ENCODE data around the gene CISTR. TPM values are rescaled to one million over a fixed set of nuclear protein-coding genes. Genes with fewer than 3 reads are reported as not detected.
A peak's percentile ranks its signal among the peaks of the same experiment; 100 is the strongest.

Gene CISTR
- total RNA-seq, 1 donor from 2014 or later = not detected

DNA sequence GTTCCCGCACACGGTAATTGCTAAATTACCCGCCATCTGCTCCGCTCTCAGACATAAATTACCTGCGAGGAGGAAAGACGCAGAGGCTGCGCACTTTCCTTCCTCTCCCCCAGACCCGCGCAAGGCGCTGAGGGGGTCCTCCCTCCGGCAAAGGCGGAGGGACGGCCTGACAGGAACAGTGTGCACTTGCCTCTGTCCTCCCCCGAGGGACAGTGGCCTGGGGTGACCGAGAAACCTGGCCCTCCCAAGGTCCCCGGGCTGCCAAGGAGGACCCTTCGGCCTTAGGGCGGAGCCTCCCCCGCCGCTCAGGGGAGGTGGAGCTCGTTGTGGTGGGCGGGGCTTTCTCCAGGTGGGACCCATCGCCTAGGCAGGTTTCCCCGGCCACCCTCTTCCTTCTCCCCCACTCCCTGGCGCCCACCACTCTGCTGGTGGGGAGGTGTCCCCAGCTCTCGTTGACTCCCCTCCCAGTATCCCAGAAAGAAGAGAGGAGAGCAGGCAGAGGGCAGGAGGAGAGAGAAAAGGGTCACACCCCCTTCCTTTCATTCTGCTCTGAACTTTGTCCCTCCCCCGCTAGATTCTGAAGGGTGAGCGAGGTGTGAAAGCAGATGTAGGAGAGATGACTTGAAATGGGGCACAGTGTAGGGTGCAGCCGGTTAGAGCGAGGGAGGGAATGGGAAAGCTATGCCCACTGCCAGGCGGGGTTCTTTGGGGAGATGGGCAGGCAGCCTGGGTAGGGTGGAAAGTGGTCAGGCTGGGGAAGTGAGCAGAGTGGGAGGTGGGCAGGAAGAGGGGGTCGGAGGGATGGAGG lies 13.2 kb downstream of the CISTR start:
- H3K4me2 ChIP-seq (ENCODE audit: low read length) = no peak overlapping the region
- no peak overlapping the region for H3K9ac ChIP-seq (ENCODE audit: low read length)
- TF ChIP-seq EZH2 (IDR thresholded peaks at IDR 0.05; ENCODE audit: insufficient read depth, low read length) = peak; percentile 87
- TF ChIP-seq, protein P1, sequence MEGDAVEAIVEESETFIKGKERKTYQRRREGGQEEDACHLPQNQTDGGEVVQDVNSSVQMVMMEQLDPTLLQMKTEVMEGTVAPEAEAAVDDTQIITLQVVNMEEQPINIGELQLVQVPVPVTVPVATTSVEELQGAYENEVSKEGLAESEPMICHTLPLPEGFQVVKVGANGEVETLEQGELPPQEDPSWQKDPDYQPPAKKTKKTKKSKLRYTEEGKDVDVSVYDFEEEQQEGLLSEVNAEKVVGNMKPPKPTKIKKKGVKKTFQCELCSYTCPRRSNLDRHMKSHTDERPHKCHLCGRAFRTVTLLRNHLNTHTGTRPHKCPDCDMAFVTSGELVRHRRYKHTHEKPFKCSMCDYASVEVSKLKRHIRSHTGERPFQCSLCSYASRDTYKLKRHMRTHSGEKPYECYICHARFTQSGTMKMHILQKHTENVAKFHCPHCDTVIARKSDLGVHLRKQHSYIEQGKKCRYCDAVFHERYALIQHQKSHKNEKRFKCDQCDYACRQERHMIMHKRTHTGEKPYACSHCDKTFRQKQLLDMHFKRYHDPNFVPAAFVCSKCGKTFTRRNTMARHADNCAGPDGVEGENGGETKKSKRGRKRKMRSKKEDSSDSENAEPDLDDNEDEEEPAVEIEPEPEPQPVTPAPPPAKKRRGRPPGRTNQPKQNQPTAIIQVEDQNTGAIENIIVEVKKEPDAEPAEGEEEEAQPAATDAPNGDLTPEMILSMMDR (IDR thresholded peaks at IDR 0.05; ENCODE audit: insufficient read depth, low read depth, low read length) = no peak
- H3K36me3 ChIP-seq (ENCODE audit: insufficient read depth, low read length) = no peaks in the 10 kb centered on the region
- peak overlapping the region; percentile 25 for H3K4me3 Mint-ChIP-seq (ENCODE audit: unreplicated experiment)
- no peaks in the 10 kb centered on the region for H3K9me3 ChIP-seq (ENCODE audit: insufficient read depth, low read depth, low read length)
- H2AFZ ChIP-seq (ENCODE audit: low read depth, low read length) = no peak overlapping the region
- no peaks in the 10 kb centered on the region for H3K79me2 ChIP-seq (ENCODE audit: insufficient read depth, low read length)
- FAIRE-seq (no peak), DNase-seq (ENCODE audit: low read depth) (no peak)
- no peak overlapping the region for H3K4me3 ChIP-seq (ENCODE audit: insufficient read depth, low read depth, low read length)
- peaks cover 53% of the 10 kb centered on the region for H3K27me3 Mint-ChIP-seq (ENCODE audit: low read depth, unreplicated experiment)
- H3K27ac Mint-ChIP-seq (ENCODE audit: unreplicated experiment) = no peak overlapping the region
- H3K9me3 Mint-ChIP-seq (ENCODE audit: unreplicated experiment) = no peaks in the 10 kb centered on the region
- peaks cover 71% of the 10 kb centered on the region for H3K27me3 ChIP-seq (ENCODE audit: insufficient read depth, low read length)
- peaks cover 8% of the 10 kb centered on the region for H4K20me1 ChIP-seq (ENCODE audit: insufficient read depth, low read length)
- peaks cover 3% of the 10 kb centered on the region for H3K4me1 Mint-ChIP-seq (ENCODE audit: low read depth, unreplicated experiment)
- no peaks in the 10 kb centered on the region for H3K36me3 Mint-ChIP-seq (ENCODE audit: low read depth, unreplicated experiment)
- H3K4me1 ChIP-seq (ENCODE audit: insufficient read depth, low read length) = peaks cover 4% of the 10 kb centered on the region
- no peak overlapping the region for H3K27ac ChIP-seq (ENCODE audit: low read depth, low read length)

DNA sequence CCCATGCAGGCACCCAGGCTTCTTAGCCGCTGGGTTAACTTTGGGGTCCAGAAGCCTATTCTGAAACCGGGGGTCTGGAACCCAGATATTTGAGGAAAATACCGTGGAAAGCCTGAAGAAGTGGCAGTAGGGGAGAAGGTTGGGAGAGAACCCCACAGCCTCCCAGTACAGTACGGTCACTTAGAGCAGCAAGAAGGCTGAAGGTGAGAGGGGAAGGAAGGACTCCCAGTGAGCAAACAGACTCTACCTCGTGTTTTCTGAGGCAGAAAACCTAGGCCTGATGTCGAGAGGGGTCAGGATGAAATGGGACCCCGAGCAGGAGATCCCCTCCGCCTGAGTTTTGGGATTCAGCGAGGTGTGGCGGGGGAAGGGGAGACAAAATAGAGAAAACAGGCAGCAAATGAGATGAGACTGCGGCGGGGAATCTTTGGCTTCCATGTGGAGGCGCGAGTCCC lies 13.8 kb downstream of the CISTR start:
- no peak overlapping the region for H2AFZ ChIP-seq (ENCODE audit: low read depth, low read length)
- H3K36me3 ChIP-seq (ENCODE audit: insufficient read depth, low read length) = no peaks in the 10 kb centered on the region
- no peaks in the 10 kb centered on the region for H3K9me3 ChIP-seq (ENCODE audit: insufficient read depth, low read depth, low read length)
- H3K27ac ChIP-seq (ENCODE audit: low read depth, low read length) = no peak overlapping the region
- no peak overlapping the region for H3K4me2 ChIP-seq (ENCODE audit: low read length)
- H3K79me2 ChIP-seq (ENCODE audit: insufficient read depth, low read length) = no peaks in the 10 kb centered on the region
- no peak for FAIRE-seq
- no peaks in the 10 kb centered on the region for H3K36me3 Mint-ChIP-seq (ENCODE audit: low read depth, unreplicated experiment)
- TF ChIP-seq, protein P1 (IDR thresholded peaks at IDR 0.05; ENCODE audit: insufficient read depth, low read depth, low read length) = no peak
- TF ChIP-seq EZH2 (IDR thresholded peaks at IDR 0.05; ENCODE audit: insufficient read depth, low read length) = no peak
- peaks cover 9% of the 10 kb centered on the region for H4K20me1 ChIP-seq (ENCODE audit: insufficient read depth, low read length)
- H3K4me3 Mint-ChIP-seq (ENCODE audit: unreplicated experiment) = no peak overlapping the region
- no peak overlapping the region for H3K9ac ChIP-seq (ENCODE audit: low read length)
- no peaks in the 10 kb centered on the region for H3K9me3 Mint-ChIP-seq (ENCODE audit: unreplicated experiment)
- H3K4me1 ChIP-seq (ENCODE audit: insufficient read depth, low read length) = peaks cover 10% of the 10 kb centered on the region
- H3K27me3 ChIP-seq (ENCODE audit: insufficient read depth, low read length) = peaks cover 68% of the 10 kb centered on the region
- H3K27me3 Mint-ChIP-seq (ENCODE audit: low read depth, unreplicated experiment) = peaks cover 57% of the 10 kb centered on the region
- H3K4me3 ChIP-seq (ENCODE audit: insufficient read depth, low read depth, low read length) = no peak overlapping the region
- no peak for DNase-seq (ENCODE audit: low read depth)
- no peak overlapping the region for H3K27ac Mint-ChIP-seq (ENCODE audit: unreplicated experiment)
- peaks cover 3% of the 10 kb centered on the region for H3K4me1 Mint-ChIP-seq (ENCODE audit: low read depth, unreplicated experiment)

Measured in astrocyte (in vitro differentiated cells and primary cell).